ENCODE results near the gene IGFLR1. TPM values are rescaled to one million over a fixed set of nuclear protein-coding genes. Genes with fewer than 3 reads are reported as not detected.
"Not testable (repeated sequence)": the region's sequence is repeated elsewhere in the genome, so short reads cannot be mapped to it uniquely, and the experiment has no call there.

Gene IGFLR1
- total RNA-seq, 1 experiment from 2014 or later: 9.9 TPM

DNA sequence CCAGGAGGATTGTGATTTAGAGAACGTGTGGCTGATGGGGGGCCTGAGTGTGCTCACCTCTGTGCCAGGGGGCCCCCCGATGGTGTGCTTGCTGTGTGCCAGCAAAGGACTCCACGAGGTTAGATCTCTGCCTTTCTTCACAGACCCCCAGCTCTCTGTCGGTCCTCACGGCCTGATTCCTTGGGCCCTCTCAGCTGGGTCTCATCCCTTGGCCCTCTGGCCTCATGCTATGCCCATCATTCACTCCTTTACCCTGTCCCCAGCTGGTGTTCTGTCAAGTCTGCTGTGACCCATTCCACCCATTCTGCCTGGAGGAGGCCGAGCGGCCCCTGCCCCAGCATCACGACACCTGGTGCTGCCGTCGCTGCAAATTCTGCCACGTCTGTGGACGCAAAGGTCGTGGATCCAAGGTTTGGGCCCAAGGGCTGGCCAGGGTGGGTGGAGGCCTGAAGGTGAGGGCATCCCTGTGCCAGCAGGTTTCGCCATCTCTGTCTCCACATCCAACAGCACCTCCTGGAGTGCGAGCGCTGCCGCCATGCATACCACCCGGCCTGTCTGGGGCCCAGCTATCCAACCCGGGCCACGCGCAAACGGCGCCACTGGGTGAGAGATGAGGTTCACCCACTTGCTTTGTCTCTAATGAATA lies 16.9 kb downstream of the IGFLR1 start (continued):
- TF ChIP-seq E2F1 (CRISPR knock-in tag; IDR thresholded peaks at IDR 0.05) (no peak), MAX (CRISPR knock-in tag; IDR thresholded peaks at IDR 0.05) (no peak), ZNF317 (CRISPR knock-in tag; IDR thresholded peaks at IDR 0.05; ENCODE audit: borderline replicate concordance, low read depth) (no peak)
- TF ChIP-seq, protein P1, sequence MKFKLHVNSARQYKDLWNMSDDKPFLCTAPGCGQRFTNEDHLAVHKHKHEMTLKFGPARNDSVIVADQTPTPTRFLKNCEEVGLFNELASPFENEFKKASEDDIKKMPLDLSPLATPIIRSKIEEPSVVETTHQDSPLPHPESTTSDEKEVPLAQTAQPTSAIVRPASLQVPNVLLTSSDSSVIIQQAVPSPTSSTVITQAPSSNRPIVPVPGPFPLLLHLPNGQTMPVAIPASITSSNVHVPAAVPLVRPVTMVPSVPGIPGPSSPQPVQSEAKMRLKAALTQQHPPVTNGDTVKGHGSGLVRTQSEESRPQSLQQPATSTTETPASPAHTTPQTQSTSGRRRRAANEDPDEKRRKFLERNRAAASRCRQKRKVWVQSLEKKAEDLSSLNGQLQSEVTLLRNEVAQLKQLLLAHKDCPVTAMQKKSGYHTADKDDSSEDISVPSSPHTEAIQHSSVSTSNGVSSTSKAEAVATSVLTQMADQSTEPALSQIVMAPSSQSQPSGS (CRISPR knock-in tag; IDR thresholded peaks at IDR 0.05; ENCODE audit: borderline replicate concordance, low read depth): no peak

- ChIA-PET CTCF (interaction anchor here (0.7 kb wide), 1 partner anchor 21 kb away, joined by 3 read pairs; the partner anchor contains the start of genes PSENEN and U2AF1L4), POLR2A (interaction anchor here (1.3 kb wide), 1 partner anchor 16 kb away, joined by 3 read pairs; no protein-coding TSS in a partner anchor)
- H3K4me1 Mint-ChIP-seq: peaks cover under 1% of the 10 kb centered on the region; the same call in 1 of the 2 replicates
- ATAC-seq (no peak), DNase-seq (ENCODE audit: low spot score) (no peak)
- TF ChIP-seq RELA (CRISPR knock-in tag; IDR thresholded peaks at IDR 0.05; ENCODE audit: borderline replicate concordance): no peak
- TF ChIP-seq SP1 (CRISPR knock-in tag; conservative IDR thresholded peaks at IDR 0.05): no peak
- no peaks in the 10 kb centered on the region for H3K9me3 Mint-ChIP-seq
- H3K4me3 Mint-ChIP-seq: no peak overlapping the region
- H3K27me3 Mint-ChIP-seq (ENCODE audit: low read depth): no peaks in the 10 kb centered on the region
- H3K27ac Mint-ChIP-seq: no peak overlapping the region
- peaks cover 64% of the 10 kb centered on the region for H3K36me3 Mint-ChIP-seq
Measured at GRCh38 chr19:35724560-35724959, 17.7 kb downstream of the IGFLR1 start.

GRCh38 chr19:35724132-35724531 lies 18.1 kb downstream of the IGFLR1 start:
- H3K27me3 Mint-ChIP-seq (ENCODE audit: low read depth); ATAC-seq: not testable (repeated sequence)
- peaks cover 60% of the 10 kb centered on the region for H3K36me3 Mint-ChIP-seq

GRCh38 chr19:35723671-35724070 lies 18.6 kb downstream of the IGFLR1 start:
- no peak for ATAC-seq
- peaks cover 5% of the 10 kb centered on the region for H3K4me1 Mint-ChIP-seq
- H3K27ac Mint-ChIP-seq: no peak overlapping the region
- no peaks in the 10 kb centered on the region for H3K27me3 Mint-ChIP-seq (ENCODE audit: low read depth)
- peaks cover 55% of the 10 kb centered on the region for H3K36me3 Mint-ChIP-seq
- TF ChIP-seq, protein P2, sequence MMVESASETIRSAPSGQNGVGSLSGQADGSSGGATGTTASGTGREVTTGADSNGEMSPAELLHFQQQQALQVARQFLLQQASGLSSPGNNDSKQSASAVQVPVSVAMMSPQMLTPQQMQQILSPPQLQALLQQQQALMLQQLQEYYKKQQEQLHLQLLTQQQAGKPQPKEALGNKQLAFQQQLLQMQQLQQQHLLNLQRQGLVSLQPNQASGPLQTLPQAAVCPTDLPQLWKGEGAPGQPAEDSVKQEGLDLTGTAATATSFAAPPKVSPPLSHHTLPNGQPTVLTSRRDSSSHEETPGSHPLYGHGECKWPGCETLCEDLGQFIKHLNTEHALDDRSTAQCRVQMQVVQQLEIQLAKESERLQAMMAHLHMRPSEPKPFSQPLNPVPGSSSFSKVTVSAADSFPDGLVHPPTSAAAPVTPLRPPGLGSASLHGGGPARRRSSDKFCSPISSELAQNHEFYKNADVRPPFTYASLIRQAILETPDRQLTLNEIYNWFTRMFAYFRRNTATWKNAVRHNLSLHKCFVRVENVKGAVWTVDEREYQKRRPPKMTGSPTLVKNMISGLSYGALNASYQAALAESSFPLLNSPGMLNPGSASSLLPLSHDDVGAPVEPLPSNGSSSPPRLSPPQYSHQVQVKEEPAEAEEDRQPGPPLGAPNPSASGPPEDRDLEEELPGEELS (CRISPR knock-in tag; IDR thresholded peaks at IDR 0.05): no peak
- TF ChIP-seq CDX4 (CRISPR knock-in tag; IDR thresholded peaks at IDR 0.05; ENCODE audit: borderline replicate concordance) (no peak), EMX1 (CRISPR knock-in tag; IDR thresholded peaks at IDR 0.05) (no peak), TP53 (CRISPR knock-in tag; IDR thresholded peaks at IDR 0.05) (no peak)
- ChIA-PET CTCF (interaction anchor here (0.6 to 1.0 kb wide), 5 partner anchors 14 to 228 kb away, joined by 3 read pairs; no protein-coding TSS in a partner anchor), POLR2A (no interaction called here)
- DNase-seq (ENCODE audit: low spot score): no peak
- H3K9me3 Mint-ChIP-seq: no peaks in the 10 kb centered on the region
- no peak overlapping the region for H3K4me3 Mint-ChIP-seq

More at GRCh38 chr19:35724132-35724531, 18.1 kb downstream of the IGFLR1 start:
- H3K27ac Mint-ChIP-seq; H3K9me3 Mint-ChIP-seq; H3K4me3 Mint-ChIP-seq; H3K4me1 Mint-ChIP-seq; DNase-seq (ENCODE audit: low spot score): not testable (repeated sequence)
- POLR2A ChIA-PET: interaction anchor here (1.3 kb wide), 1 partner anchor 16 kb away, joined by 3 read pairs; no protein-coding TSS in a partner anchor
- CTCF ChIA-PET: interaction anchor here (0.7 to 1.0 kb wide), 2 partner anchors 13 to 21 kb away, joined by 3 read pairs; partner anchors contain the start of genes PSENEN and U2AF1L4
